HG02885 (cell line): Measurements from ENCODE around the gene SNTB2.

ENCODE experiments used
- ATAC-seq: cut with Tn5 transposase; IDR thresholded peaks from one replicate; pipeline ENCODE4 v1.9.1; 2021; ENCODE audit warnings: mild to moderate bottlenecking; ENCODE audit not compliant: unreplicated experiment, poor library complexity

SNTB2 gene

DNA sequence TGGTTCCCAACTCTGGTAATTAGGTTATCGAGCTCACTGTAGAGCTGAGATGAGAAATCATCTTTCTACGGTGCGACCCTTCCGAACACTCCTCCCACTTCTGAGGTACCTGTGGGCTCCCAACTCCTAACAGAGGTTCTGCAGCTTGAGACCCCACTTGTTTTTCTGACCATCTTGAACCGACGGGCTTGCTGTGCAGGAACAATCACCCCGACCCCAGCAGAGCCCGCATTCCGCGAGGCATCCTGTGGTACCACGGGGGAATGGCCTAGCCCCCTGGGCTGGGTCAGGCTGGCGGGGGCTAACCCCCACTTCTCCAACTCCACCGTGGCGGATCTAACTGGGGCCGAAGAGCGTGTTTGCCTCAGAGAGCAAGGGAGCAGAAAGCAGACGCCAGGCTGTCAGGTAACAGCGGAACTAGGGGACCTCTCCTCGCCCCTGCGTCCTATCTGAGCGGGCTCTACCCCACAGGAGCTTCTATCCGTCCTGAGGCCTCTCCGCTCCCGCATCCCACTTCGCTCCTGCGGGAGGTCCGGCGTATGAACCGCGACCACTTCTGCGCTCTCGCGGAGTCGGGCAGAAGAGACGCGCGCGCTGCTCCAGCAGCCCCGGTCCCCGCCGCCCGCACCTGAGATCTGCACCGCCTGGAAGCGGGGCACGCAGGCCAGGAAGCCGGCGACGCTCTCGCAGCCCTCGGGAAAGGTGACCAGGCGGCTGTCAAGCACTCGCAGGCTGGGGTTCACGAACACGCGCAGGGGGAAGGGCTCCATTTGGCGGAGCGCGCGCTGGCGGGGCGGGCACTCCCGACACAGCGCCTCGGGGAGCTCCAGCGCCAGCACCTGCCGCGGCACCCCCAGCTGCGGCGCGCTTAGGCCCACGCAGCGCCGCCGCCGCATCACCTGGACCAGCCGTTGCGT is 142.7 kb downstream of the SNTB2 start:
- ATAC-seq: peak; percentile 43

DNA sequence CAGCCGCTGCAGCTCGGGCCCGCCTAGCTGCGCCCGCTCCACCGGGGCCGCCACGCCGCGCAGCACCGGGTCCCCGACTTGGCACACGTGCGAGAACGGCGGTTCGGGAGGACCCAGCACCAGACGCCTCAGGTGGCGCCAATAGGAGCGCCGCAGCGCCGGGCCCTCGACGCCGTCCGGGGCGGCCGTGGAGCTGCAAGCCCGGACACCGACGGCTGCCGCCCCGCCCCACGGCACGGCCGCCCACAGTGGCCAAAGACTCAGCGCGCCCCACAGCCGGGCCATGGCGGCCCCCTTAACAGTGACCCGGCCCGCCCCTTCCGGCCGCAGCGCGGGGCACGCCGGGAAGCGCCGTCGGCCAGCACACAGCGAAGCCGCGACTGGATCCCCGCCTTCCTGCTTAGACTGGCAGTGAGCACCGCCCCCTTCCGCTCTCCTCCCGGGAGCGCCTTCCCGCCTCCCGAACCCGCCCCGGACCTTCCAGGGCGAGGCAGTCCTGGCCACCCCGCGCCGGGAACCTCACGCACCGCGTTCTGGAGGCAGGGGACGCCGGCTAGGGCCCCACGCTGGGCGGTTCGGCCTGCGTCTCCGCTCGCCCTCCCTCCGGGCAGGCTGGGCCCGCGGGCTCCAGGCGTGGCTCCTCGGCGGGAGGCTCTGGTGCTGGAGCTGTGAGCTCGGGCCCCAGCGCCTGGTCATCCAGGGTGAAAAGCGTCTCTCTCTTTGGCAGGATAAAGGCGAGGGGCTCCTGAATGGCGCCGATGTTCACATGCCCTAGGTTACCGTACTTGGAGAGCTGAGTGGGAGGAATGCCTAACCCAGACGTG is 143.5 kb downstream of the SNTB2 start, which contains the start of gene PDF:
TSS of gene PDF (minus strand) at position 303 of the 824 bp plus-strand sequence. CDS start at position 285, 18 bp downstream.
- peak; percentile 92 for ATAC-seq

DNA sequence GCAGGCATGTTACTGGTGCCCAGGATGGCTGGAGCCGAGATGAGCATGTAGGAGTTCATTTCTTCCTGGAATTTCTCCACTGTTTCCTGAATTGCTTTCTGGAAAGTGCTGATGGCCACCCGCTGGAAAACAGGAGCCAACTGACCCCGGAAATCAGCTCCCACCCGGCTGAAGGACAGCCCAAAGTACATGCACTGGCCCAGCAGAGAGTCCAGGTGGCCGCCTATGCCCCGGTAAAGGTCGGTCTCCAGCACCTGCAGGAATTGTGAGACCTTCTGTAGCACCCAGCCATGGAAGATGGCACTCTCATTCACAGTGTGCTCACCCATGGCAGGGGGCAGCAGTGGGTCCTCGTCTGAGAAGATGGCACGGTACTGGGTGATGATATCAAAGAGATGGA is 147.7 kb downstream of the SNTB2 start:
- ATAC-seq: no peak

DNA sequence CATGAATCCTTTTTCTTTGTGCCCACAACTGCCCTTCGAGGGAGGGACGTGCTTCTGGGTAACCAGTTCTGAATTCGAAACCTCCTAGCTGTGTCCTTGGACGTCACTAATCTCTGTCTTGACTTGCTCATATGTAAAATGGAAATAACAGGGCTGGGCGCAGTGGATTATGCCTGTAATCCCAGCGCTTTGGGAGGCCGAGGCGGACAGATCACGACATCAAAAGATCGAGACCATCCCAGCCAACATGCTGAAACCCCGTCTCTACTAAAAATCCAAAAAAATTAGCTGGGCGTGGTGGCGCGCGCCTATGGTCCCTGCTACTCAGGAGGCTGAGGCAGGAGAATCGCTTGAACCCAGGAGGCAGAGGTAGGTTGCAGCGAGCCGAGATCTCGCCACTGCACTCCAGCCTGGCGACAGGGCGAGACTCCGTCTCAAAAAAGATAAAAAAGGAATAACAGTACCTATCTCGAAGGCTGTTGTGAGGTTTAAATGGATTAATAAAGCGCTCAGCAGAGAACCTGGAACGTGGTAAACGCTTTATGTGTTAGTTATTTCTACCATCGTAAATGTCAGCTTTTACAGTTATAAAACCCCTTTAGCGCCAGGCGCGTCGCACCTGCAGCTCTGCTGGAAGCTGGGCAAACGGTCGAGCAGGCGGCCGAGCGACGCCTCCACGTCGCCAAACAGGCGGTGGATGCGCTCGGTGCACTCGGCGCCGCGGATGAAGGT is 151.8 kb downstream of the SNTB2 start:
- no peak for ATAC-seq

DNA sequence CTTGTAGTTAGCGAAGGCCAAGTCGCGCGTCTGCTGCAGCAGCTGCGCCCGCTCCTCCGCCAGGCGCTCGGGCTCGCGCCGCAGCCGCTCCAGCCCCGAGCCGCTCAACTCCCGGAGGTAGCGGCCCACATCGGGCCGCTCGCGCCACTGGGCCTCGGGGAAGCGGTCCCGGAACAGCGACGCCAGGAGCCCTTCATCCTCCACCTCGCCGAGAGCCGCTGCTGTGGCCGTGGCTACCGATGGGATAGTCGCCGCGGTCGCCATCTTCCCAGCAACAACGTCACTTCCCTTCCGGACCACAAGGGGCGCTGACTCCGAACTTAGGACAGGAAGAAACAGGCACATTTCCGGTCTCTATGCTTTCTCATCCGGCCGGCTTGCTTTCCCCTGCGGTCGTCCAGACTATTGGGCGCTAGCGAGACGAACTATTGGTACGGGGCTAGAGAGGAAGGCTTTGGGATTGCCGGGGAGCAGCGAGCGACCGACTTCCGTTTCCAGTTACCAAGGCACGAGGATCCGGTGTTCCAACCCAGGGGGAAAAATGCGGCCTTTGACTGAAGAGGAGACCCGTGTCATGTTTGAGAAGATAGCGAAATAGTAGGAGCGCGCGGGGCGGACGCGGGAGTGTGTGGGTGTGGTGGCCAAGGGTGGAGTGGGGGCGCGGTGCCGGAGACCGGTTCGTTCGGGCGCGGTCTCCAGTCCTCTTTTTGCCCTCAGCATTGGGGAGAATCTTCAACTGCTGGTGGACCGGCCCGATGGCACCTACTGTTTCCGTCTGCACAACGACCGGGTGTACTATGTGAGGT is 152.5 kb downstream of the SNTB2 start, which contains the start of the genes COG8 and NIP7:
TSS of gene COG8 (minus strand) at position 276 of the 806 bp plus-strand sequence. CDS start at position 264, 12 bp downstream.
TSS of gene NIP7 (plus strand) at position 484 of the 806 bp plus-strand sequence. CDS start at position 542, 58 bp downstream.
- peak; percentile 89 for ATAC-seq

DNA sequence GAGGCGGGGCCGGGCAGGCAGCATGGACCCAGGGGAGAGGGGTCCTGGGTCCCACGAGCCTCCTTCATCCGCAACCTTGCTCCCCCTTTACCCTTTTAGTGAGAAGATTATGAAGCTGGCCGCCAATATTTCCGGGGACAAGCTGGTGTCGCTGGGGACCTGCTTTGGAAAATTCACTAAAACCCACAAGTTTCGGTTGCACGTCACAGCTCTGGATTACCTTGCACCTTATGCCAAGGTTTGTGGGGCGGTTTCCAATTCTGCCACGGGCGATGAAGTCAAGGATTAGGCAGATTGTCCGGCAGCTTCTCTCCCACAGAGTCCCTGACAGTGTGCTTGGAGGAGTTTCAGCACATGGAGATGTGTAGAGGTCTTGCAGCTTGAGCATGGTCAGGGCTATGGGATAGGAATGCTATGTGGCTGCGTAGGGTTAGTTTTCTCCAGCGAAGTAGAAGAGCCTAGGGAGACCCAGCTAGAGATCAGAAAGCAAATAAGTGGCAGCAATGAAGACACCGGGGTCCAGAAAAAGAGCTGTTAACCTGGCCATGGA is 153.2 kb downstream of the SNTB2 start:
- no peak for ATAC-seq

GRCh38 chr16:69344171-69344570 is 157.2 kb downstream of the SNTB2 start:
- ATAC-seq: no peak

DNA sequence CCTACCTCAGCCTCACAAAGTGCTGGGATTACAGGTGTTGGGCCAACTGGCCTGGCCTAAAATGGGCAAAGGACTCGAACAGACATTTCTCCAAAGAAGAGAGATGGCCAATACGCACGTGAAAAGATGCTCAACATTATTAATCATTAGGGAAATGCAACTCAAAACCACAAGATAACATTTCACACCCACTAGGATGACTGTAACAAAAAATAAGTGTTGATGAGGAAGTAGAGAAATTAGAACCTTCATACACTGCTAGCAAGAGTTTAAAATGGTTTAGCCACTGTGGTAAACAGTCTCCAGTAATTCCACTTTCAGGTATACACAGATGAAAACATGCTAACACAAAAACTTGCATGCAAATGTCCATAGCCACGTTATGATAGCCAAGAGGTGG is 159.0 kb downstream of the SNTB2 start:
- ATAC-seq: no peak

- no peak for ATAC-seq
Observed at GRCh38 chr16:69346683-69347082, 159.7 kb downstream of the SNTB2 start.

- ATAC-seq: no peak
Observed at GRCh38 chr16:69348222-69348621, 161.3 kb downstream of the SNTB2 start.

GRCh38 chr16:69349536-69349935 is 162.6 kb downstream of the SNTB2 start:
- ATAC-seq: no peak

DNA sequence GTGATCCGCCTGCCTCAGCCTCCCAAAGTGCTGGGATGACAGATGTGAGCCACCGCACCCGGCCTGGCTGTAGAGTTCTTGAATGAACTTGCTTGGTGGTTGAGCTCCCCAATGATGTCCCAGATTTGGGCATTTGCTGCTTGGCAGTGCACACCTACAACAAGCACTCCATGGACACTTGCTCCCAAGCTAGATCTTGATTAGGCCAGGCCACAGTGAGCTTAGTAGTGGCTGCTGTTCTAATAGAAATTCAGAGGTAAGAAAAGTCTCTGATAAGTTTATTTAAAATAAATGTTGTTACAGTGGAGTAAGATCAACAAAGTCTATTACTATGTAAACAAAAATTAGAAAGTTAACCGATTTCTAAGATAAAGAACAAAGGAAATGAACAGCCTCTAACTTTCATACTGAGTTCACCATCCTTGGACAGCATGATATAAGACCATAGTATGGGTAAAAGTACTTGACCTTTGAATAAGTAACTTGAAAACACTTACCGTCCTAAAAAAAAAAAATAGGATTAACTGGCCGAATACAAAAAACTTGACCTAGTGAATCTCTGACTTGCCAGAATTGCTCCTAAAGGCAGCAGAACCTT is 163.7 kb downstream of the SNTB2 start:
- no peak for ATAC-seq

- ATAC-seq: no peak
Observed at GRCh38 chr16:69351309-69352027, 164.5 kb downstream of the SNTB2 start, which contains the start of gene TMED6. TMED6 (minus strand) TSS chr16:69351786; CDS start chr16:69351753, 33 bp downstream.
